ENCODE data around the gene LBH.
A peak's percentile ranks its signal among the peaks of the same experiment; 100 is the strongest.
"Not testable (repeated sequence)": the region's sequence is repeated elsewhere in the genome, so short reads cannot be mapped to it uniquely, and the experiment has no call there.

The LBH gene

DNA sequence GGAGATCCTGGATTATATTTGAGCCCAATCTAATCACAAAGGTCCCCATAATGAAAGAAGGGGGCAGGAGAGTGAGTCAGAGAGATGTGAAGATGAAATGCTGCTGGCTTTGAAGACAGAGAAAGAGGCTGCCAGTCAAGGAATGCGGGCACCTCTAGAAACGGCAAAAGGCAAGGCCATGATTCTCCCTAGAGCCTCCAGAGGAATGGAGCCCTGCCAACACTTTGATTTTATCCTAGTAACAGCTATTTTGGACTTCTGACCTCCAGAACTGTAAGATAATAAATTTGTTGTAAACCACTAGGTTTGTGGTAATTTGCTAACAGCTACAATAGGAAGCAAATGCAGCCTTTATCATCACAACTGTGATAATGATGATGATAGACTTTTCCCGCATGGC lies 32.9 kb downstream of the LBH start:
- H3K36me3 Mint-ChIP-seq = peaks cover 26 to 36% of the 10 kb centered on the region in 2 donors
- H3K27me3 Mint-ChIP-seq = no peaks in the 10 kb centered on the region
- H3K4me1 Mint-ChIP-seq = peaks cover 40 to 76% of the 10 kb centered on the region in 2 donors
- peaks cover 11 to 15% of the 10 kb centered on the region in 2 donors for H3K9me3 Mint-ChIP-seq
- ATAC-seq (replicated peaks) (no peak), DNase-seq (no peak)
- peak overlapping the region; percentile 56 for H3K27ac Mint-ChIP-seq
- H3K4me3 Mint-ChIP-seq = no peak overlapping the region

DNA sequence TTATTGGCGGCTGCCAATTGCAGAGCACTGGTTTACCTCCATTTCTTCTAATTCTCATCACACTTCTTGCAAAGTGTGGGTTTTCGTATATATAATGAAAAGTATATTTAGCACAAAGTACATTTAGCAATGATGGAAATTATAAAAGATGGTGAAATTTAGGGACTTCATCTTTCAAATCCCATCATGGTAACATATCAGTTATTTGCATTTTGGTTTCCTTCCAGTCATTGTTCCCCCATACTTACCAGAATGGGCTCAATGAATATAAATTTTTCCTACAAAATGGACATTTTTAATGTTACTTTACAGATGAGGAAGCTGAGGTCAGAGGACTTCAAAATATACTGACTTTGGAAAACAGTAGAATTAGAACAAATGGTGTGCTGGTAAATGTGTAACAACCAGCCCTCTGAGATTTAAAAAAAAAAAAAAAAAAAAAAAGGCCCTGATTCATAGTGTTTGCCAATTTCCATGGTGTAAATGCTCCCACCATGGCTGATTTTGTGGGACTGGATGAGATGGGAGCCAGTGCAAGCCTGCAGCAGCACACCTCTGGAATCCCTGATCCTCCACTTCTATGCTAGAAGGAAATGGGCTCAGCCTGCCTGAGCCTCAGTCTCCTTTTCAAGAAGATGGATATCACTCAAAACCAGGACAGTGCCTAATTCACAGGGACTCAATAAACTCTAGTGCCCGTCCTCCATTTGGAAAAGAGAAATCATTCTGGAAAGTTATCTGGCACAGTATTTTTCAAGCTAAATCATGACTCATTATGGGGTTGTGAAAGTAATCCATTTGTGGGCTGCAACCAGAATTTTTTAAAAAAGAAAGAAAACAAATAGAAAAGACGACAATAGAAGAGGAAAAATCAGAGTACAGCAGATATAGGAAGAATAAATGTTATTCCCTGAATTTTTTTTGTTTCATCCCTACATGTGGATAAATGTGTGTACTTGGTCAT lies 34.0 kb downstream of the LBH start:
- Mint-ChIP-seq H3K9me3 (peaks cover 10 to 13% of the 10 kb centered on the region in 2 donors), H3K4me1 (peaks cover 40 to 76% of the 10 kb centered on the region in 2 donors), H3K4me3 (peak overlapping the region; percentile 44 to 77), H3K27me3 (no peaks in the 10 kb centered on the region), H3K36me3 (peaks cover 16 to 26% of the 10 kb centered on the region in 2 donors), H3K27ac (peak overlapping the region; percentile 96)
- no peak for ATAC-seq (replicated peaks)
- no peak for DNase-seq

DNA sequence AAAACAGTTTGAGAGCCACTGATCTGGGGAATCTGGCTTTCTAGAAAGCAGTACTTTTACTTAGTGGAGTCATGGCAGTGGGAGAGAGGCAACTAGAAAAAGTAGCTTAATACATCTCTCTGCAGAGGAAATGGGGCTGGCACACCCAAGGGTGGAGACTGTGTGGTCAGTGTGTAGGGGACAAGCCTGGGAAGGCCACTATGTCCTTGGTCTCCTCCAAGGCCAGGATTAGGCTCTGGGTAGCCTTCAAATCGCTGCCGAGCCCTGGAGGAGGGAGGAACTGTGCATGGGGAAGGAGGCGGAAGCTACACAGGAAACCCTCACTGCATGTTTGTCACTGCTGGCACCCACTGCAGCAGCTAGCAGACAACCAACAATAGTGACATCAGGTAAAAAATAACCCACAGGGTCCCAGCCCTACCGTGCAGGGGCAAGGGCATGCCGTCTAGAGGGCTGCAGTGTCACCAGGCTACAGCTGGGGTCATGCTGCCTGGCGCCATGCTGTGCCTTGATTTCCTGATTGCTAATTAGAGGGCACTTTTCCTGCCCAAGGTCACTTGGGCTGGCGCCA lies 34.8 kb downstream of the LBH start:
- DNase-seq = no peak
- ATAC-seq (replicated peaks) = peak; percentile 69 to 76
- H3K27me3 Mint-ChIP-seq = no peaks in the 10 kb centered on the region
- peaks cover 9 to 11% of the 10 kb centered on the region in 2 donors for H3K9me3 Mint-ChIP-seq
- peak overlapping the region; percentile 96 for H3K27ac Mint-ChIP-seq
- H3K4me1 Mint-ChIP-seq = peaks cover 41 to 76% of the 10 kb centered on the region in 2 donors
- H3K36me3 Mint-ChIP-seq = peaks cover 13 to 19% of the 10 kb centered on the region in 2 donors
- peak overlapping the region; percentile 74 to 77 for H3K4me3 Mint-ChIP-seq

DNA sequence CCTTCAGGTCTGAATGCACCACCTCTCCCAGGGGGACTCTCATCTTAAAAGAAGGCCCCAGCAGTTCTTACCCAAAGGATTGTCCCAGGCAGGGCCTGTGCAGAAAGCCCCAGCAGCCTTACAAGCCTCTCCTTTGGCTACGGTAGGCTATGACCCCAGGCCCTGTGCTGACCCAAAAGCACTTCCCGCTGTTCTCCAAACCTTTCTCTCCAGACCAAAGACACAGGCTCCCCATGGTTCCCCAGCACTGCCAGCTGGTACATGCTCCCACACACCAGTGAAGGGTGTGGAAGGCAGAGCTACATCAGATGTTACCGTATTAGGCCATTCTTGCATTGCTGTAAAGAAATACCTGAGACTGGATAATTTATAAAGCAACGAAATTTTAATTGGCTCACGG lies 35.4 kb downstream of the LBH start:
- ATAC-seq (replicated peaks) = peak in 1 of 2 donors; percentile 5
- DNase-seq = no peak
- Mint-ChIP-seq H3K4me1 (peaks cover 46 to 81% of the 10 kb centered on the region in 2 donors), H3K27me3 (no peaks in the 10 kb centered on the region), H3K4me3 (no peak overlapping the region), H3K27ac (peak overlapping the region; percentile 96), H3K9me3 (peaks cover 9 to 10% of the 10 kb centered on the region in 2 donors), H3K36me3 (peaks cover 11 to 16% of the 10 kb centered on the region in 2 donors)

DNA sequence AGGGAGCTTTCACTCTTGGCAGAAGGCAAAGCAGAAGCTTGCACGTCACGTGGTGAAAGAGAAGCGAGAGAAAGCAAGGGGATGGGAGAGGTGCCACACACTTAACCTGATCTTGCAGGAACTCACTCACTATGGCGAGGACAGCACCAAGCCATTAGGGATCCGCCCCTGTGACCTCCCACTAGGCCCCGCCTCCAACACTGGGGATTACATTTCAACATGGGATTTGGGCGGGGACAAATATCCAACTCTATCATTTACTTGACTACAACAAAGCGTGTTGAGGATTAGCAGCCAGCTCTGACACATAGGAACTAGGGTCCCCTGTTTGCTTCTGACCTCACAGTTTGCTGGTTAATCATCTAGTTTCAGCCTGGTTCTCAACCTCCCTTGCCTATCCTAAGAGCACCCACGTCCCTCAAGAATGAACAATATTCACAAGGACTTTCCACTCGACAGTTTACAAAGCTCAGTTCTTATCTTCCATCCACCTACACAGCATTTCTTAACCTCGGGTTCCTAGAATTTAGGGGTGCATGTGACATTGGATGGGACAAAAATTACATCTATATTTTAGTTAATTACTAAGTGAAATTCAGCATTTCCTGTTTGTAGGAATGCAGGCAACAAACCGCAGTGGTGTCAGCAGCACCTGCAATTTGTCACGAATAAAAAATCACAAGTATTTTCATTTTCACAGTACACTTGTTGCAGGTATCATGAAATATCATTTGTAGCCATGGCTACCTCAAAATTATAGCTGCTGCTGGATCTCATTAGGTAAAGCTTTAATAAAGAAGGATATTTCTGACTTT lies 36.0 kb downstream of the LBH start:
- Mint-ChIP-seq H3K4me3 (peak overlapping the region in 1 of 2 donors; percentile 54), H3K27ac (peak overlapping the region; percentile 96), H3K36me3 (peaks cover 6 to 9% of the 10 kb centered on the region in 2 donors), H3K9me3 (peaks cover 4 to 5% of the 10 kb centered on the region in 2 donors), H3K27me3 (no peaks in the 10 kb centered on the region), H3K4me1 (peaks cover 51 to 87% of the 10 kb centered on the region in 2 donors)
- DNase-seq = no peak
- ATAC-seq (replicated peaks) = no peak

DNA sequence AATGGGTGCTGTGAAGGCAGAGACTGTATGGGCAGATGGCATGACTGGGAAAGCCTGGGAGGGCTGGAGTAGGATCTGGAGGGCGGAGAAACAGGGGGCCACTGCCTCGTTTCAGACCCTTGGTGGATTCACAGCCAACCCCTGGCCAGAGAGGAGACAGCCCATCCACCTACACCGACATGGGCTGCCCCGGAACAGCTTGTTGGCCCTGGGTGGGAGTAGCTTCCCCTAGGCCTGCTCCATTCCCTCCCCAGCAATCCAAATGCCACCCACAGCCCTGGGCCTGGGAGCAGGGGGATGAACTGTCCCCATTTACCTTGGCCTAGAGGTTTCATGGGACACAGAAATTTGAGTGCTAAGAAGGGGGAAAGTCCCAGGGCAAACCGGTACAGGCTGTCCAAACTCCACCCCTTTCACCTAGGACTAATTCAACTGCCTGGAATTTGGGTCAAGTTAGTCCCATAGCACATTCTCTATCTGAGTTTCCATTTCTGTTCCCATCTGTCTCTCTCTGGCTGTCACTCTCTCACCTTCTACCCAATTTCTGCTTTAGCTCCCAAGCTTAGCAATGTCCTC lies 37.0 kb downstream of the LBH start:
- no peak for ATAC-seq (replicated peaks)
- Mint-ChIP-seq H3K4me1 (peaks cover 58 to 90% of the 10 kb centered on the region in 2 donors), H3K27me3 (no peaks in the 10 kb centered on the region), H3K4me3 (no peak overlapping the region), H3K36me3 (peaks cover 0 to 3% of the 10 kb centered on the region in 2 donors), H3K9me3 (peaks cover 0 to 1% of the 10 kb centered on the region in 2 donors), H3K27ac (no peak overlapping the region)
- no peak for DNase-seq

DNA sequence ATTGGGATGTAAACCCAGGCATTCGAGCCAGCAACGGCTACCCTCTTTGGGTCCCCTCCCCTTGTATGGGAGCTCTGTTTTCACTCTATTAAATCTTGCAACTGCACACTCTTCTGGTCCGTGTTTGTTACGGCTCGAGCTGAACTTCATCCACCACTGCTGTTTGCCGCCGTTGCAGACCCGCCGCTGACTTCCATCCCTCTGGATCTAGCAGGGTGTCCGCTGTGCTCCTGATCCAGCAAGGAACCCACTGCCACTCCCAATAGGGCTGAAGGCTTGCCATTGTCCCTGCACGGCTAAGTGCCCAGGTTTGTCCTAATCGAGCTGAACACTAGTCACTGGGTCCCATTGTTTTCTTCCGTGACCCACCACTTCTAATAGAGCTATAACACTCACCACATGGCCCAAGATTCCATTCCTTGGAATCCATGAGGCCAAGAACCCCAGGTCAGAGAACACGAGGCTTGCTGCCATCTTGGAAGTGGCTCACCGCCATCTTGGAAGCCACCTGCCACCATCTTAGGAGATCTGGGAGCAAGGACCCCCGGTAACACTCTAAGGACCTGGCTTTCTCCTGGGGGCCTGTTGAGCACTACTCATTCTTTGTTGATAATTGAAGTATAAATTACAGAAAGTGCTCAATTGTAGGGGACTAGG lies 37.9 kb downstream of the LBH start:
- peaks cover 58 to 95% of the 10 kb centered on the region in 2 donors for H3K4me1 Mint-ChIP-seq
- not testable (repeated sequence) for H3K36me3 Mint-ChIP-seq; DNase-seq; H3K9me3 Mint-ChIP-seq; H3K27me3 Mint-ChIP-seq; ATAC-seq (replicated peaks); H3K4me3 Mint-ChIP-seq
- H3K27ac Mint-ChIP-seq = peak overlapping the region; percentile 11

DNA sequence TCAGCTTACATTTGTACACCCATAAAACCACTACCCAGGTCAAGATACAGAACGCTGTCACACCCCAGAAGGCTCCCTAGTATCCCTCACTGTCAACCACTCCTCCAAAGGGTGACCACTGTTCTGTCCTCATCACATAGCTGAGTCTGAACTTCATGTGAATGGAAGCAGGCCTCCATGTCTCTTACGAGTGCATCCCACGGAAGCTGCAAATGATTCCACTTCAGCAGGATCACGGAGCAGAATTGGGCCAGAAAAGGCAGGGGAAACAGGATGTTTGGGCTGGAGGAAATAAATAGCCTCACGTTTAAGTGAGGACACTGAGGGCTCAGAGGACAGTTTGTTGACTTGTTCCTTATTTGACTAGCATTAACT lies 38.4 kb downstream of the LBH start:
- no peak for DNase-seq
- H3K36me3 Mint-ChIP-seq = peaks cover 0 to 3% of the 10 kb centered on the region in 2 donors
- peak overlapping the region; percentile 11 for H3K27ac Mint-ChIP-seq
- ATAC-seq (replicated peaks) = no peak
- H3K9me3 Mint-ChIP-seq = peaks cover 0 to 1% of the 10 kb centered on the region in 2 donors
- no peak overlapping the region for H3K4me3 Mint-ChIP-seq
- H3K4me1 Mint-ChIP-seq = peaks cover 62 to 94% of the 10 kb centered on the region in 2 donors
- no peaks in the 10 kb centered on the region for H3K27me3 Mint-ChIP-seq

DNA sequence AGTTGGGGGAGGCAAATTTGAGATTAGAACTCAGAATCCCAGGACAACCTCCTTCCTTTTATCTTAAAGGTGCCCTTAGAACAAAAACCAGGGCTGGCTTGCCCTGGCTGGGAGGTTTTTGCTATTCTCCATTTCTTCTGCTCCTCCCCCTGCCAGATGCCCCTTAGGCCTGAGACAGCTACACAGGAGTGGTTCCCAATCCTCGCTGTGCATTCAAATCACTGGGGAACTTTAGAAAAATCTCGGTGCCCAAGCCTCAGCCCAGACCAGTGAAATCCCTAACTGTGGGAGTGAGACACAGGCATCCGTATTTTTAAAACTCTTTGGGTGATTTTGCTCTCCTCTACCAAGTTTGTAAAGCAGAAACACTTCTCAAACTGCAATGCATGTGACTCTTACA lies 38.8 kb downstream of the LBH start:
- H3K4me3 Mint-ChIP-seq = no peak overlapping the region
- peaks cover 63 to 92% of the 10 kb centered on the region in 2 donors for H3K4me1 Mint-ChIP-seq

DNA sequence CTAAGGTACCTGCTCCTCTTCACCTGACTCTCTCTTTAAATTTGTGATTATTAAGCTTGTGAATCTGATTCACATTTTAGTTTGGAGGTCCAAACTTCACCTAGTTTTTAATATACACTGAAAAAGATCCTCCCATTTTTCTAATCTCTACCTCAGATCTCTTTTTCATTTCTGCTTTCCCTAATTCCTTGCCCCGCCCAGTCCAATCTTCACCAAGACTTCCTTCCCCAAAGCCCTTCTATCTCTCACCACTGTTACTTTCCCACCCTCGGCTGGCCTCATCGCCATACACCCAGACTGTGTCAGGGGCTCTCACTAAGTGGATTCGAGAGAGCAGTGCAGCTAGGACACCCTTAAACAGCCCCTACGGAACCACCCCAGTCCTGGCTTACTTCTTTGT lies 40.0 kb downstream of the LBH start:
- DNase-seq (no peak), ATAC-seq (replicated peaks) (peak; percentile 14 to 25)
- Mint-ChIP-seq H3K4me3 (peak overlapping the region in 1 of 2 donors; percentile 8), H3K4me1 (peaks cover 57 to 85% of the 10 kb centered on the region in 2 donors), H3K9me3 (peaks cover 0 to 1% of the 10 kb centered on the region in 2 donors), H3K27ac (peak overlapping the region; percentile 7), H3K36me3 (peaks cover 0 to 3% of the 10 kb centered on the region in 2 donors), H3K27me3 (no peaks in the 10 kb centered on the region)

More for the DNA sequence above, 38.8 kb downstream of the LBH start:
- H3K27me3 Mint-ChIP-seq = no peaks in the 10 kb centered on the region
- peaks cover 0 to 3% of the 10 kb centered on the region in 2 donors for H3K36me3 Mint-ChIP-seq
- no peak for ATAC-seq (replicated peaks)
- H3K27ac Mint-ChIP-seq = peak overlapping the region; percentile 42
- no peak for DNase-seq
- peaks cover 0 to 1% of the 10 kb centered on the region in 2 donors for H3K9me3 Mint-ChIP-seq

DNA sequence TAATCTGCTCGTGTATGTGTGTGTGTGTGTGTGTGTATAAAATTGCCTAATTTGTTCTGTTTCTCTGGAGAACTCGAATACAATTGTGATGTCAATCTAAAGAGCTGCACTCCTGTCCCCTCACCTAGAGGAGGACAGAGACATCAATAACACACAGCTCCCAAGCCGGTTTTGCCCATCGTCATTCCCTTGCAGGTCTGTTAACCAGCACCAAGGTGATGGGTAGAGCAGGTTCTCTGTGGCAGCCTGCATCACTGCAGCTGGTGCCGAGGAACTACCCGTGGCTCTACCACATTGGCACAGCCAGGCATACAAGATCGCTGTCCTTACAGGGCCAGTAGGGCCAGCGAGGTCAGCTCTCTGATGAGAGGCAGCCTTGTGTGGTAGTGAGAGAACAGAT lies 41.0 kb downstream of the LBH start:
- DNase-seq (no peak), ATAC-seq (replicated peaks) (no peak)
- no peaks in the 10 kb centered on the region for H3K27me3 Mint-ChIP-seq
- H3K9me3 Mint-ChIP-seq = peaks cover 0 to 1% of the 10 kb centered on the region in 2 donors
- no peak overlapping the region for H3K4me3 Mint-ChIP-seq
- H3K4me1 Mint-ChIP-seq = peaks cover 55 to 85% of the 10 kb centered on the region in 2 donors
- no peak overlapping the region for H3K27ac Mint-ChIP-seq
- H3K36me3 Mint-ChIP-seq = no peaks in the 10 kb centered on the region

DNA sequence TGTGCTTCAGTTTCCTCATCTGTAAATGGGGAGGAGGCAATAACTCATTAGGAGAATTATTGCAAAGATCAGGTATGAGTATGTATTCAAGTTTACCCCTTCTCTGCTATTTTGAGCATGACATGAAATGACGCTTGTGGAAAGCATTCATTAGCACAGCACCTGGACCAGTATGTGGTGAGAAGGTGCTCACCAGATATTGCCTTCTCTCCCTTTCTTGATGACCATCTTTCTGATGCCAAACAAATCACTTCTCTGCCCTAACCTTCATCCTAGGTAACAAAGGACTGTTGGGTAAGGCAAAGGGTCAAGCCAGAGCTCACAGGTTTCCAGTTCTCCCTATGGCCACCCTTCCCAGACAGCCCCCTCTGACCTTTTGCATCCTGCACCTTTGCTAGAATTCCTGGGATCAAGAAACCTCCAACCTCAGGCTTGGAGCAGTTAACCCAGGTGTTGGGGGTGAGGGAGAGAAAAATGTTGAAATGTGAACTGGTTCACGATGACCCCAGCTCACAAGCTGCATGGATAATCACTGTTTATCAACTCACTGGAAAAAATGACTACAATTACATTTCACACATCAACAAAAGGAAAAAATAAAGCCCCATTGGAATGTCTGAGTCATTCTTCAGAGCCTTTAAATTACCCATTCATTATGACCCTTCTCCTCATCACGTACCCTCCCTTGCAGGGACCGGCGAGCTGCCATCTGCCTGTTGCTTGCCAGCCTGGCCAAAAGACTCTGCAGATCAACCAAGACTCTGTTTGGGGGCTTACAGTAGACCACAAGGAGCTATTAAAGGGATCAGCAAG lies 41.6 kb downstream of the LBH start:
- DNase-seq (no peak), ATAC-seq (replicated peaks) (peak; percentile 54 to 58)
- Mint-ChIP-seq H3K4me1 (peaks cover 59 to 87% of the 10 kb centered on the region in 2 donors), H3K27me3 (no peaks in the 10 kb centered on the region), H3K36me3 (no peaks in the 10 kb centered on the region), H3K4me3 (peak overlapping the region; percentile 36 to 47), H3K9me3 (peaks cover 0 to 1% of the 10 kb centered on the region in 2 donors), H3K27ac (peak overlapping the region; percentile 93)

DNA sequence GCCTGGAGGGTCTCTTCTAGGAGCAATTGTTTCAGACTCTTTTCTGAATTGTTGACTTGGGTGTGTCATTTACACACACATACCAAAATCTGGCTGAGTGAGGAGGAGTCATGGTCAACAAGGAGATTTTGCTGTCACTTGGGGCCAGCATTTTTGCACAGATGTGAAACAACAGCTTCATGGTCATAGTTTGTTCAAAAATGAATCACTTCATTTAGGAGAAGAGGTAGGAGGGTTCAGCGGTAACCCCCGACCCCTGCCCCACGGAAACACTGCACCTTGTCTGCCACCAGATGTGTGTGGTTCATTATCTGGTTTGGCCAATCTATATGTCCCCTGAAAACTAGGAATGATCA lies 42.2 kb downstream of the LBH start:
- Mint-ChIP-seq H3K27me3 (no peaks in the 10 kb centered on the region), H3K36me3 (peaks cover 0 to 4% of the 10 kb centered on the region in 2 donors), H3K4me3 (peak overlapping the region; percentile 36 to 47), H3K27ac (peak overlapping the region; percentile 93), H3K9me3 (peaks cover 3% of the 10 kb centered on the region in 2 donors), H3K4me1 (peaks cover 63 to 87% of the 10 kb centered on the region in 2 donors)
- ATAC-seq (replicated peaks) (peak; percentile 13 to 20), DNase-seq (no peak)

Data from stimulated activated naive B cell treated with anti-CD40 and anti-IgM and Interleukin-4, amounts not matched to agents 10 μg/mL and 1 μg/mL and 100 μg/mL, for 72 hours (primary cell).